Activated naive CD4-positive, alpha-beta T cell treated with anti-CD3 and anti-CD28 coated beads for 36 hours (primary cell): ENCODE data around the gene GAL3ST1. TPM values are rescaled to one million over a fixed set of nuclear protein-coding genes. Genes with fewer than 3 reads are reported as not detected.
"Not testable (repeated sequence)": the region's sequence is repeated elsewhere in the genome, so short reads cannot be mapped to it uniquely, and the experiment has no call there.

Experiments
- CTCF ChIA-PET: fragments of 350-600 bp; sonication (Branson Sonifier 250); formaldehyde crosslinking; loops from one replicate; lab custom pipeline; 2021; ENCODE audit warnings: antibody characterized with exemption; lab: Charles Lee
- DNase-seq: peaks from one replicate; pipeline ENCODE4 v3.0.0-alpha.2; 2020
- H3K27ac Mint-ChIP-seq: one replicate; pipeline ENCODE4 v1.8.0; 2021; ENCODE audit warnings: mild to moderate bottlenecking, mixed read lengths
- H3K27me3 Mint-ChIP-seq: one replicate; pipeline ENCODE4 v1.8.0; 2021; ENCODE audit warnings: low read depth, mixed read lengths
- H3K36me3 Mint-ChIP-seq: one replicate; pipeline ENCODE4 v1.8.0; 2021; ENCODE audit warnings: low read depth, mixed read lengths
- H3K4me1 Mint-ChIP-seq: one replicate; pipeline ENCODE4 v1.8.0; 2021; ENCODE audit warnings: low read depth, mixed read lengths
- H3K4me3 Mint-ChIP-seq: one replicate; pipeline ENCODE4 v1.8.0; 2021; ENCODE audit warnings: mild to moderate bottlenecking, moderate library complexity, mixed read lengths
- H3K9me3 Mint-ChIP-seq: one replicate; pipeline ENCODE4 v1.8.0; 2021; ENCODE audit warnings: mixed read lengths
- intact Hi-C: fragments of 100-400 bp; cut with micrococcal nuclease; formaldehyde crosslinking; loops from one replicate; pipeline ENCODE4 v1.15.1; 2023
- total RNA-seq, 2 experiments: library from RNA; stranded (reverse); gene quantifications; one replicate each; pipeline ENCODE4 v1.2.3, GENCODE V29; 2021

The GAL3ST1 gene
- total RNA-seq, 2 experiments from 2014 or later: 0.27 to 0.29 TPM

GRCh38 chr22:30561402-30562189, 12.9 kb downstream of the GAL3ST1 start:
- Mint-ChIP-seq H3K36me3 (no peaks in the 10 kb centered on the region), H3K27ac (no peak overlapping the region), H3K27me3 (no peaks in the 10 kb centered on the region), H3K9me3 (no peaks in the 10 kb centered on the region), H3K4me3 (no peak overlapping the region), H3K4me1 (no peaks in the 10 kb centered on the region)
- intact Hi-C loops: no loop called here
- no peak for DNase-seq
- CTCF ChIA-PET: no interaction called here

GRCh38 chr22:30560643-30561202, 13.7 kb downstream of the GAL3ST1 start:
- H3K27ac Mint-ChIP-seq, H3K36me3 Mint-ChIP-seq, intact Hi-C loops, H3K4me1 Mint-ChIP-seq, H3K27me3 Mint-ChIP-seq, H3K9me3 Mint-ChIP-seq, CTCF ChIA-PET, H3K4me3 Mint-ChIP-seq: not testable (repeated sequence)
- peak; percentile 25 for DNase-seq

GRCh38 chr22:30559889-30560288, 14.6 kb downstream of the GAL3ST1 start:
- CTCF ChIA-PET: no interaction called here
- Mint-ChIP-seq H3K27me3 (no peaks in the 10 kb centered on the region), H3K4me1 (no peaks in the 10 kb centered on the region), H3K9me3 (no peaks in the 10 kb centered on the region), H3K4me3 (no peak overlapping the region), H3K36me3 (no peaks in the 10 kb centered on the region), H3K27ac (no peak overlapping the region)
- intact Hi-C loops: no loop called here
- no peak for DNase-seq

GRCh38 chr22:30557243-30557642, 17.2 kb downstream of the GAL3ST1 start:
- Mint-ChIP-seq H3K4me1 (no peaks in the 10 kb centered on the region), H3K27ac (no peak overlapping the region), H3K9me3 (no peaks in the 10 kb centered on the region), H3K27me3 (no peaks in the 10 kb centered on the region), H3K36me3 (no peaks in the 10 kb centered on the region), H3K4me3 (no peak overlapping the region)
- intact Hi-C loops: no loop called here
- CTCF ChIA-PET: interaction anchor here (0.6 kb wide), 1 partner anchor 9 kb away, joined by 3 read pairs; no protein-coding TSS in a partner anchor
- no peak for DNase-seq

GRCh38 chr22:30556388-30556787, 18.1 kb downstream of the GAL3ST1 start:
- Mint-ChIP-seq H3K27me3 (no peaks in the 10 kb centered on the region), H3K27ac (no peak overlapping the region), H3K4me3 (no peak overlapping the region), H3K9me3 (no peaks in the 10 kb centered on the region), H3K4me1 (no peaks in the 10 kb centered on the region), H3K36me3 (no peaks in the 10 kb centered on the region)
- intact Hi-C loops: no loop called here
- no peak for DNase-seq
- CTCF ChIA-PET: interaction anchor here (0.5 to 0.8 kb wide), 3 partner anchors 10 to 216 kb away, joined by 3 read pairs; no protein-coding TSS in a partner anchor

- no peak for DNase-seq
- CTCF ChIA-PET: interaction anchor here (0.8 kb wide), 1 partner anchor 64 kb away, joined by 3 read pairs; no protein-coding TSS in a partner anchor
- Mint-ChIP-seq H3K4me3 (no peak overlapping the region), H3K36me3 (no peaks in the 10 kb centered on the region), H3K27ac (no peak overlapping the region), H3K9me3 (no peaks in the 10 kb centered on the region), H3K27me3 (no peaks in the 10 kb centered on the region), H3K4me1 (no peaks in the 10 kb centered on the region)
- intact Hi-C loops: no loop called here
Measured at GRCh38 chr22:30555282-30556210, 18.9 kb downstream of the GAL3ST1 start.

- Mint-ChIP-seq H3K4me3 (no peak overlapping the region), H3K27ac (no peak overlapping the region), H3K9me3 (no peaks in the 10 kb centered on the region), H3K36me3 (no peaks in the 10 kb centered on the region), H3K4me1 (no peaks in the 10 kb centered on the region), H3K27me3 (no peaks in the 10 kb centered on the region)
- DNase-seq: no peak
- CTCF ChIA-PET: no interaction called here
- intact Hi-C loops: no loop called here
Measured at GRCh38 chr22:30553971-30554370, 20.5 kb downstream of the GAL3ST1 start.

- Mint-ChIP-seq H3K4me3 (no peak overlapping the region), H3K4me1 (no peaks in the 10 kb centered on the region), H3K9me3 (no peaks in the 10 kb centered on the region), H3K36me3 (no peaks in the 10 kb centered on the region), H3K27me3 (no peaks in the 10 kb centered on the region), H3K27ac (no peak overlapping the region)
- DNase-seq: no peak
- intact Hi-C loops: no loop called here
- CTCF ChIA-PET: no interaction called here
Measured at GRCh38 chr22:30552719-30553118, 21.7 kb downstream of the GAL3ST1 start.

GRCh38 chr22:30551813-30552212, 22.7 kb downstream of the GAL3ST1 start:
- intact Hi-C loops: not testable (repeated sequence)

GRCh38 chr22:30547188-30547587, 27.3 kb downstream of the GAL3ST1 start:
- H3K27me3 Mint-ChIP-seq: peaks cover 21% of the 10 kb centered on the region
- no peak overlapping the region for H3K4me3 Mint-ChIP-seq
- intact Hi-C loops: no loop called here
- H3K36me3 Mint-ChIP-seq: no peaks in the 10 kb centered on the region
- peaks cover 2% of the 10 kb centered on the region for H3K4me1 Mint-ChIP-seq
- CTCF ChIA-PET: interaction anchor here (0.5 kb wide), 1 partner anchor 191 kb away, joined by 3 read pairs; no protein-coding TSS in a partner anchor
- H3K9me3 Mint-ChIP-seq: no peaks in the 10 kb centered on the region
- H3K27ac Mint-ChIP-seq: no peak overlapping the region
- DNase-seq: no peak

More at GRCh38 chr22:30551813-30552212, 22.7 kb downstream of the GAL3ST1 start:
- DNase-seq, H3K4me1 Mint-ChIP-seq, H3K4me3 Mint-ChIP-seq, H3K27ac Mint-ChIP-seq, H3K36me3 Mint-ChIP-seq, H3K27me3 Mint-ChIP-seq, H3K9me3 Mint-ChIP-seq, CTCF ChIA-PET: not testable (repeated sequence)

GRCh38 chr22:30546616-30547015, 27.8 kb downstream of the GAL3ST1 start, which contains the start of gene SEC14L6:
TSS of gene SEC14L6 (minus strand) at chr22:30546741. CDS start at chr22:30546682, 59 bp downstream.
- intact Hi-C loops: no loop called here
- H3K9me3 Mint-ChIP-seq: no peaks in the 10 kb centered on the region
- CTCF ChIA-PET: no interaction called here
- DNase-seq: no peak
- H3K27me3 Mint-ChIP-seq: peaks cover 23% of the 10 kb centered on the region
- H3K4me3 Mint-ChIP-seq: no peak within 1 kb of the TSS
- no peaks in the 10 kb centered on the region for H3K36me3 Mint-ChIP-seq
- H3K4me1 Mint-ChIP-seq: peaks cover 4% of the 10 kb centered on the region
- H3K27ac Mint-ChIP-seq: no peak within 1 kb of the TSS

GRCh38 chr22:30542811-30543188, 31.7 kb downstream of the GAL3ST1 start:
- H3K27me3 Mint-ChIP-seq: peaks cover 28% of the 10 kb centered on the region
- no peaks in the 10 kb centered on the region for H3K36me3 Mint-ChIP-seq
- CTCF ChIA-PET: no interaction called here
- H3K27ac Mint-ChIP-seq: no peak overlapping the region
- intact Hi-C loops: no loop called here
- no peak for DNase-seq
- H3K4me3 Mint-ChIP-seq: no peak overlapping the region
- peaks cover 4% of the 10 kb centered on the region for H3K4me1 Mint-ChIP-seq
- H3K9me3 Mint-ChIP-seq: no peaks in the 10 kb centered on the region
